Hepatocyte (in vitro differentiated cells): ENCODE results near the gene AKR1B1. TPM values are rescaled to one million over a fixed set of nuclear protein-coding genes. Genes with fewer than 3 reads are reported as not detected.

Experiments used
- DNase-seq: peaks from one replicate; pipeline ENCODE4 v3.0.0-alpha.2; 2016; ENCODE audit warnings: low spot score
- H2AFZ ChIP-seq: fragments of 200-600 bp; sonication (generic); 2 replicates; pipeline ENCODE4 v1.6.0; 2016; ENCODE audit warnings: antibody characterized with exemption, mild to moderate bottlenecking
- H3K27ac ChIP-seq: fragments of 200-600 bp; sonication (generic); 2 replicates; pipeline ENCODE4 v1.5.1; 2016; ENCODE audit warnings: mild to moderate bottlenecking
- H3K27me3 ChIP-seq: fragments of 200-600 bp; sonication (generic); 2 replicates; pipeline ENCODE4 v1.6.1; 2016
- H3K36me3 ChIP-seq: fragments of 200-600 bp; sonication (generic); replicated peaks from 2 replicates; pipeline ENCODE4 v1.5.1; 2016; ENCODE audit warnings: low read depth; ENCODE audit not compliant: insufficient read depth
- H3K4me1 ChIP-seq: fragments of 200-600 bp; sonication (generic); 2 replicates; pipeline ENCODE4 v1.5.1; 2016; ENCODE audit warnings: mild to moderate bottlenecking, moderate library complexity; ENCODE audit not compliant: insufficient read depth
- H3K4me2 ChIP-seq: fragments of 200-600 bp; sonication (generic); 2 replicates; pipeline ENCODE4 v1.6.0; 2016
- H3K4me3 ChIP-seq: fragments of 200-600 bp; sonication (generic); 2 replicates; pipeline ENCODE4 v1.5.1; 2016; ENCODE audit warnings: mild to moderate bottlenecking
- H3K79me2 ChIP-seq: fragments of 200-600 bp; sonication (generic); 2 replicates; pipeline ENCODE4 v1.6.0; 2017; ENCODE audit warnings: mild to moderate bottlenecking
- H3K9me2 ChIP-seq: fragments of 200-600 bp; sonication (generic); replicated peaks from 2 replicates; pipeline ENCODE4 v1.6.0; 2017; ENCODE audit warnings: mild to moderate bottlenecking; ENCODE audit not compliant: insufficient read depth
- H3K9me3 ChIP-seq: fragments of 200-600 bp; sonication (generic); 2 replicates; pipeline ENCODE4 v1.5.1; 2016; ENCODE audit warnings: low read depth, mild to moderate bottlenecking
- H4K20me1 ChIP-seq: fragments of 200-600 bp; sonication (generic); 2 replicates; pipeline ENCODE4 v1.6.0; 2016; ENCODE audit warnings: mild to moderate bottlenecking; ENCODE audit not compliant: insufficient read depth, poor library complexity, severe bottlenecking
- EZH2 ChIP-seq: fragments of 200-600 bp; sonication (generic); IDR thresholded peaks from 2 replicates; pipeline ENCODE4 v1.6.1; 2016; ENCODE audit warnings: antibody characterized with exemption, mild to moderate bottlenecking, borderline replicate concordance
- EZH2phosphoT487 ChIP-seq: fragments of 200-600 bp; sonication (generic); IDR thresholded peaks from one replicate; pipeline ENCODE4 v1.6.1; 2018; ENCODE audit warnings: antibody characterized with exemption, mild to moderate bottlenecking, low read depth, moderate library complexity; ENCODE audit not compliant: unreplicated experiment, severe bottlenecking
- WGBS: methylation state at CpG from one replicate; pipeline ENCODE4 v1.1.6; 2016; ENCODE audit warnings: low lambda C conversion rate; ENCODE audit errors: missing lambda C conversion rate; 5-methylcytosine and 5-hydroxymethylcytosine counted together
- polyA plus RNA-seq: library from polyadenylated mRNA; unstranded; fragments of >200 nt; fragmentation: Nextera tagmentation; extraction: Ambion mirVana; gene quantifications from 2 replicates; pipeline ENCODE4 v1.2.1, GENCODE V29; 2016
- total RNA-seq: library from RNA; depleted of rRNA; stranded (reverse); fragments of >200 nt; gene quantifications from 2 replicates; pipeline ENCODE4 v1.2.3, GENCODE V29; 2014
- TF ChIP-seq, protein P1 (sequence below): fragments of 200-600 bp; sonication (generic); IDR thresholded peaks from 2 replicates; pipeline ENCODE4 v1.5.1; 2016; ENCODE audit warnings: antibody characterized with exemption, mild to moderate bottlenecking; ENCODE audit not compliant: poor library complexity

AKR1B1 gene
- total and polyA plus RNA-seq, 2 experiments from 2014 or later: 129 to 342 TPM

DNA sequence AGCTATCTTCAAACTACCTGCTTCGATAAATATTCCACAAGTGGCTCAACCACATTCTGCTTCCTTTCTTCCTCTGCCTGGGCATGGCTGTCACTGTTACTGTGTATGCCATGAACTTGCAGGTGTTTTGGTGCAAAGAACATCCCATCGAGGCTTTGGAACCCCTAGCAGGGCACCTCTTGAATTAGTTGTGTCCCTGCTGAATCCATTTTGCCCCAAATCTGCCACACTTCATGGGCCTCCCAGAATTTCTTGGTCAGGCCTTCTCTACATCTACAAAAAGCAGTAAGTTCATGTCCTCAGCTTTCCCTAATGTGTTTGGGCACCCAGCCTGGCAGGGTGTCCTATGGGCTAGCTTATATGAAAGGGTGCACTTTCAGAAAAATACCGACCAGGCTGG, 53.6 kb downstream of the AKR1B1 start:
- Histone ChIP-seq H3K4me1 (no peaks in the 10 kb centered on the region), H3K27me3 (no peaks in the 10 kb centered on the region), H3K9me2 (no peaks in the 10 kb centered on the region), H4K20me1 (no peaks in the 10 kb centered on the region), H3K27ac (no peak overlapping the region), H3K4me2 (no peak overlapping the region), H3K36me3 (no peaks in the 10 kb centered on the region), H2AFZ (no peak overlapping the region), H3K79me2 (no peaks in the 10 kb centered on the region), H3K9me3 (no peaks in the 10 kb centered on the region), H3K4me3 (no peak overlapping the region)
- TF ChIP-seq, protein P1, sequence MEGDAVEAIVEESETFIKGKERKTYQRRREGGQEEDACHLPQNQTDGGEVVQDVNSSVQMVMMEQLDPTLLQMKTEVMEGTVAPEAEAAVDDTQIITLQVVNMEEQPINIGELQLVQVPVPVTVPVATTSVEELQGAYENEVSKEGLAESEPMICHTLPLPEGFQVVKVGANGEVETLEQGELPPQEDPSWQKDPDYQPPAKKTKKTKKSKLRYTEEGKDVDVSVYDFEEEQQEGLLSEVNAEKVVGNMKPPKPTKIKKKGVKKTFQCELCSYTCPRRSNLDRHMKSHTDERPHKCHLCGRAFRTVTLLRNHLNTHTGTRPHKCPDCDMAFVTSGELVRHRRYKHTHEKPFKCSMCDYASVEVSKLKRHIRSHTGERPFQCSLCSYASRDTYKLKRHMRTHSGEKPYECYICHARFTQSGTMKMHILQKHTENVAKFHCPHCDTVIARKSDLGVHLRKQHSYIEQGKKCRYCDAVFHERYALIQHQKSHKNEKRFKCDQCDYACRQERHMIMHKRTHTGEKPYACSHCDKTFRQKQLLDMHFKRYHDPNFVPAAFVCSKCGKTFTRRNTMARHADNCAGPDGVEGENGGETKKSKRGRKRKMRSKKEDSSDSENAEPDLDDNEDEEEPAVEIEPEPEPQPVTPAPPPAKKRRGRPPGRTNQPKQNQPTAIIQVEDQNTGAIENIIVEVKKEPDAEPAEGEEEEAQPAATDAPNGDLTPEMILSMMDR: no peak
- TF ChIP-seq EZH2 (no peak), EZH2phosphoT487 (no peak)
- WGBS: 86% methylated on average over 3 of the region's 3 CpGs
- DNase-seq: no peak

- Histone ChIP-seq H2AFZ (no peak overlapping the region), H3K27me3 (no peaks in the 10 kb centered on the region), H3K4me2 (no peak overlapping the region), H3K79me2 (no peaks in the 10 kb centered on the region), H3K9me2 (no peaks in the 10 kb centered on the region), H3K27ac (no peak overlapping the region), H3K9me3 (no peaks in the 10 kb centered on the region), H3K4me3 (no peak overlapping the region), H3K4me1 (no peaks in the 10 kb centered on the region), H4K20me1 (no peaks in the 10 kb centered on the region), H3K36me3 (no peaks in the 10 kb centered on the region)
- WGBS: 94% methylated on average over 1 of the region's 1 CpG
- TF ChIP-seq EZH2 (no peak), EZH2phosphoT487 (no peak)
- TF ChIP-seq, protein P1: no peak
- DNase-seq: no peak
Observed at GRCh38 chr7:134403062-134403461, 55.8 kb downstream of the AKR1B1 start.

DNA sequence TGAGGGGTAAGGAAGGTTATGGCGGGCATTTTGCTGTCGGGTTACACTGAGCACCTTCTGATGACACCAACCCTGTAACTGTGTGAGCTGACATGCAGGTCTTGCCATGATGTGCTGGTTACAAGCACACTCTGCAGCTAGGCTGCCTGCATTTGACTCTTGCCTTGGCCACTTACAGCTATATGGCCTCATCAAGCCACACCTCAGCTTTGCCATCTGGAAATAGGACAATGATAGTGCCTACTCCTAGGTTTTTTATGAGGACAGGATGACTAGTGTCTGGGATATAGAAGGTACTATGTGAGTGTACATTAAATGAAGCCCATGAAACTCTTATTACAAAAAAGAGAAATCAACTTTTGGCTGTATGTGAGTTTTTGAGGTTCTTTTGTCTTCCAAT, 58.0 kb downstream of the AKR1B1 start:
- TF ChIP-seq EZH2phosphoT487 (no peak), EZH2 (no peak)
- TF ChIP-seq, protein P1: no peak
- no peaks in the 10 kb centered on the region for H3K4me1 ChIP-seq
- no peak overlapping the region for H3K4me2 ChIP-seq
- DNase-seq: no peak
- no peak overlapping the region for H3K27ac ChIP-seq
- H3K36me3 ChIP-seq: no peaks in the 10 kb centered on the region
- 91% methylated on average over 2 of the region's 2 CpGs for WGBS
- no peak overlapping the region for H3K4me3 ChIP-seq
- no peaks in the 10 kb centered on the region for H3K27me3 ChIP-seq
- H2AFZ ChIP-seq: no peak overlapping the region
- no peaks in the 10 kb centered on the region for H3K79me2 ChIP-seq
- no peaks in the 10 kb centered on the region for H4K20me1 ChIP-seq
- no peaks in the 10 kb centered on the region for H3K9me3 ChIP-seq
- H3K9me2 ChIP-seq: no peaks in the 10 kb centered on the region

- Histone ChIP-seq H2AFZ (no peak overlapping the region), H3K36me3 (no peaks in the 10 kb centered on the region), H3K4me2 (no peak overlapping the region), H4K20me1 (no peaks in the 10 kb centered on the region), H3K79me2 (no peaks in the 10 kb centered on the region), H3K9me3 (no peaks in the 10 kb centered on the region), H3K4me3 (no peak overlapping the region), H3K9me2 (no peaks in the 10 kb centered on the region), H3K4me1 (no peaks in the 10 kb centered on the region), H3K27ac (no peak overlapping the region), H3K27me3 (no peaks in the 10 kb centered on the region)
- 93% methylated on average over 5 of the region's 5 CpGs for WGBS
- DNase-seq: no peak
- TF ChIP-seq, protein P1: no peak
- TF ChIP-seq EZH2phosphoT487 (no peak), EZH2 (no peak)
Observed at GRCh38 chr7:134396031-134396430, 62.9 kb downstream of the AKR1B1 start.
